RWPE1 (cell line): ENCODE measurements around the gene DDB1.
A peak's percentile ranks its signal among the peaks of the same experiment; 100 is the strongest.

ENCODE experiments used
- CTCF ChIA-PET: fragments of 350-600 bp; sonication (Branson Sonifier 250); formaldehyde crosslinking; extraction: SDS; loops from one replicate; lab custom pipeline; 2021; lab: Yijun Ruan, JAX
- POLR2A ChIA-PET: fragments of 400-600 bp; formaldehyde crosslinking; extraction: SDS; loops from one replicate; lab custom pipeline; 2020; ENCODE audit warnings: antibody characterized with exemption; ENCODE audit not compliant: low non-redundant PET; lab: Yijun Ruan, JAX
- DNase-seq: peaks from one replicate; pipeline ENCODE4 v3.0.0; 2012; ENCODE audit warnings: low spot score
- H3K27ac ChIP-seq: fragments of 450-650 bp; 2 replicates; pipeline ENCODE4 v1.5.1; 2017
- CTCF ChIP-seq: fragments of 450-650 bp; conservative IDR thresholded peaks from 2 replicates; pipeline ENCODE4 v1.5.1; 2017; ENCODE audit warnings: low read depth, mild to moderate bottlenecking

Gene DDB1

DNA sequence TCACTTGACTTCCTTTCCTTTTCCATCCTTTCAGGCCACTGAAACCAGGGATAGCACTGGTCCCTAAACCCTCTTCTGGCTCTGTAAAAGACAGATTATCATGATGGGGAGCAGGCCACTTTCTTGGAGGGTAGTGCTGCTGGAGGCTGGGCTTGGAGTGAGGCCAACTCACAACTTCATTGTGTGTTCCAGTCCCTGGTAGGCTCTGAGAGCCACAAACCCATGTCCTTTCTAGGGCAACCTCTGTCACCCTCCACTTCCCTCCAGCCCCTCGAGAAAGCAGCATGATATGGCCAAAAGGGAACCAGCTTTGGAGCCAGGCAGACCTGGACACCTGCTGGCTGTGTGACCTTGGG lies 2.4 kb upstream of the DDB1 start:
- ChIA-PET POLR2A (no interaction called here), CTCF (interaction anchor here (0.6 to 5.4 kb wide), 3 partner anchors 47 to 100 kb away, joined by 7 to 86 read pairs (median 9); no protein-coding TSS in a partner anchor)
- peak overlapping the region; percentile 84 for H3K27ac ChIP-seq
- TF ChIP-seq CTCF = no peak
- DNase-seq = no peak

DNA sequence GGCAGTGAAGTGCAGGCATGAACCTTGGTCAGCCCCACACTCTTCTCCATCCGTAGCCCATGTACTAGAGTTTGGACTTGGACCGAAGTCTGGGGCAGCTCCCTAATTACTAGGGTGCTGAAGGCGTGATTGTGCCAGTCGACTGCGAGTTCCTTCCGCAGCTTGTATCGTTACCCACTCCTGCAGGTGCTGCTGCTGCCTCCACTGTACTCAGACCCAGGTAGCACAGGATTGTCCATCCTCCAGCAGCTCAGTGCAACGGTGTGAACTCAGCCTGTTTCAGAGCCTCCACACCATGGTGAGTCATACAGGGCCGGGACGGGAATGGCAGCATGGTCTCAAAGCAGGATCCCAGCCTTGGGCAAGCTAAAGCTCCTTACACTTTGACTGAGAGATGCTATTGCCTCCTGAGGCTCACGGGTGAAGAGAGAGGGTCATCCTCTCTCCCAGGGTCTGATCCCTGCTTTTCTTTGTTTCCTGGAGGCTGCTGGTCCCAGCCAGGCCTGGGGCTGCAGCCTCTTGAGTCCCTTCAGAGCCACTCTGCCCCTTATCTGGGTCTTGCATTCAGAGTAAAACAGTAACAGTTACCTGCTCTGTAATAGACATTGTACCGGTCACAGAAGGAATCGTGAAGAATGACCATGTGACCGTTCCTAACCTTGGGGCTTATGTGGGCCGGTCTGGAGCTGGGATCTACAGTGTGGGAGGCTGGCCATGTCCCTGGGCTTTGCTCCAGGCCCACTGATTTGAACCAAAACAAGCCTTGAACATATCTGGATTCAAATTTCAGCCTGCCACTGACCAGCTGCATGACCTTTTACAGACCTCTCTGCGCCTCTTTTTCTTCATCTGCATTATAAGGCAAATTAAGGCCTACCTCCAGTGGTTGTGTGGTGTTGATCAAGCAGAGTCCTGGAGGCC lies 1.8 kb upstream of the DDB1 start:
- H3K27ac ChIP-seq = peak overlapping the region; percentile 84
- CTCF ChIA-PET = interaction anchor here (0.5 to 5.4 kb wide), 5 partner anchors 24 to 181 kb away, joined by 3 to 86 read pairs (median 4); no protein-coding TSS in a partner anchor
- POLR2A ChIA-PET = interaction anchor here (1.0 to 1.2 kb wide), 2 partner anchors 28 to 47 kb away, joined by 3 to 4 read pairs; partner anchors contain the start of gene TMEM138
- no peak for TF ChIP-seq CTCF
- DNase-seq = peak; percentile 51

DNA sequence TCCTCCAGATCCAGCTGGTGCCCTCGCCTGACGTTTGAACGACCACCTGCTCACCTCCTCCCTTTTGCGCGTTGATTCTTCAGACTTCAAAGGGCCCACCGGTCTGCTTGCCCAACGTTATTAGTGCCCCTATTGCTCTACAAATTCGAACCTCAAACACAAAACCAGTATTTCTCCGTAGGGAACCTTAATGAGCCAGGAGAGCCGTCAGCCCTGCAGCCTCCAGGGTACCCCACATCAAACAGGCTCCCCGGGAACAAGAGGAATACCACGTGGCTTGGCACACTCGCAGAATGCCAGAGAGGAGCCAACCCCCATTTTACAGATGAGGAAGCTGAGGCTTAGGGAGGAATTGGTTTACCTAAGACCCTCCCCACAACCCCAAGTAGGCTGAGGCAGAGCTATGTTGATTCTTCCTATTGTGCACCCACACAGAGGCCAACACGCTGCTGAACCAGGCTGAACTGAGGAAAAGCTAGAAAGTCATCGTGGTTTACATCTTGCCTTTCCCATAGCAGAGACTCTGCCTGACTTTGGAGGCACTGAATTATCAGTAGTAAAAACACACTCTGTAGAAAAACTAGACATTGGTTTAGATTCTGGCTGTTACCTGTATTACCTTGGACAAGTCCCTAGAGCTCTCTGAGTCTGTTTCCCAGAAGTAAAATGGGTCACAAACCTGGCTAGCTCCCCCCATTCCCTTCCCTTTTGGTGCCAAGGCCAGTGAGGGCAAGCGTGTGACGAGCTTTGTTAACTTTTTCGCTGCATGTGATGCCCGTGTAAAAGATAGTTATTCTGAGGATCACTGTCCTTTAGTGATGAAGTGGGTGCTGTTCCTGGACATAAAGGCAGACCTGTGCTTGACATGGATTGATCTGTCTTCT lies 887 bp upstream of the DDB1 start:
- CTCF ChIA-PET = interaction anchor here (0.5 to 5.4 kb wide), 5 partner anchors 23 to 1322 kb away, joined by 3 to 86 read pairs (median 4); no protein-coding TSS in a partner anchor
- H3K27ac ChIP-seq = peak overlapping the region; percentile 84
- POLR2A ChIA-PET = interaction anchor here (1.0 to 1.2 kb wide), 2 partner anchors 29 to 48 kb away, joined by 3 to 4 read pairs; partner anchors contain the start of gene TMEM138
- no peak for TF ChIP-seq CTCF
- DNase-seq = no peak

DNA sequence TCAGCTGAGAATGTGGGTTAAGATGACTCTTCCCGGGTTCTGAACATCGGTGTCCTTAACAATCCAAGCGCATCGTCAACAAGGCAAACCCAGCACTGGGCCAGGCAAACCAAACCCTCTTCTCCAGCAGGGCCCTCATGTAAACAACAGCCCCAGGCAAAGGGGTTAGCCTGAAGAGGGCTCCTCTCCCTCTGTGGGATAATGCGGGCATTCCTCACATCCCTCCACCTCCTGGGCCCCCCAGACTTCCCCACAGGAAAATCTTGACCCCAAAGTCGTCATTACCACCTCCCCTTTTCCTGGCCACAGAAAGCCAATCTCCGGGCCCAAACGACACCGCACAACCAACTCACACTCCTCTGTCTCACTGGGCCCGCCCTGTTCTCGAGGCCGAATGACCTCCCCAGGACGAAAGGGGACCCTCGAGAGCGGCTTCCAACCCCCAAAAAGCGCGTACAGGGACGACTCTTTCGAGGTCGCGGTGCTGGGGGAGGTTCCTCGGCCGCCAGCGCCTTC lies 566 bp downstream of the DDB1 start:
- no peak for TF ChIP-seq CTCF
- H3K27ac ChIP-seq = peak overlapping the region; percentile 84
- peak; percentile 45 for DNase-seq
- POLR2A ChIA-PET = no interaction called here
- CTCF ChIA-PET = interaction anchor here (0.6 kb wide), 1 partner anchor 33 kb away, joined by 4 read pairs; no protein-coding TSS in a partner anchor

GRCh38 chr11:61331651-61332050 lies 1.3 kb downstream of the DDB1 start:
- no peak overlapping the region for H3K27ac ChIP-seq
- no peak for TF ChIP-seq CTCF
- ChIA-PET CTCF (interaction anchor here (0.6 kb wide), 3 partner anchors 30 to 567 kb away, joined by 3 to 4 read pairs (median 3); no protein-coding TSS in a partner anchor), POLR2A (no interaction called here)
- no peak for DNase-seq
